ENCODE measurements around the gene KLHL28.

KLHL28 gene

GRCh38 chr14:44988694-44989093, 26.9 kb upstream of the KLHL28 start:
- no peak for TF ChIP-seq ZFX (IDR thresholded peaks at IDR 0.05; ENCODE audit: borderline replicate concordance)
- TF ChIP-seq, protein P1, sequence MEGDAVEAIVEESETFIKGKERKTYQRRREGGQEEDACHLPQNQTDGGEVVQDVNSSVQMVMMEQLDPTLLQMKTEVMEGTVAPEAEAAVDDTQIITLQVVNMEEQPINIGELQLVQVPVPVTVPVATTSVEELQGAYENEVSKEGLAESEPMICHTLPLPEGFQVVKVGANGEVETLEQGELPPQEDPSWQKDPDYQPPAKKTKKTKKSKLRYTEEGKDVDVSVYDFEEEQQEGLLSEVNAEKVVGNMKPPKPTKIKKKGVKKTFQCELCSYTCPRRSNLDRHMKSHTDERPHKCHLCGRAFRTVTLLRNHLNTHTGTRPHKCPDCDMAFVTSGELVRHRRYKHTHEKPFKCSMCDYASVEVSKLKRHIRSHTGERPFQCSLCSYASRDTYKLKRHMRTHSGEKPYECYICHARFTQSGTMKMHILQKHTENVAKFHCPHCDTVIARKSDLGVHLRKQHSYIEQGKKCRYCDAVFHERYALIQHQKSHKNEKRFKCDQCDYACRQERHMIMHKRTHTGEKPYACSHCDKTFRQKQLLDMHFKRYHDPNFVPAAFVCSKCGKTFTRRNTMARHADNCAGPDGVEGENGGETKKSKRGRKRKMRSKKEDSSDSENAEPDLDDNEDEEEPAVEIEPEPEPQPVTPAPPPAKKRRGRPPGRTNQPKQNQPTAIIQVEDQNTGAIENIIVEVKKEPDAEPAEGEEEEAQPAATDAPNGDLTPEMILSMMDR (IDR thresholded peaks at IDR 0.05): no peak
- no peak overlapping the region for H3K27ac ChIP-seq

- TF ChIP-seq, protein P1 (IDR thresholded peaks at IDR 0.05): no peak
- no peak for TF ChIP-seq ZFX (IDR thresholded peaks at IDR 0.05; ENCODE audit: borderline replicate concordance)
- no peak overlapping the region for H3K27ac ChIP-seq
These were observed 20.8 kb upstream of the KLHL28 start for GRCh38 chr14:44982594-44982993.

GRCh38 chr14:44981198-44981597, 19.5 kb upstream of the KLHL28 start:
- no peak overlapping the region for H3K27ac ChIP-seq
- TF ChIP-seq, protein P1 (IDR thresholded peaks at IDR 0.05): no peak
- TF ChIP-seq ZFX (IDR thresholded peaks at IDR 0.05; ENCODE audit: borderline replicate concordance): no peak

DNA sequence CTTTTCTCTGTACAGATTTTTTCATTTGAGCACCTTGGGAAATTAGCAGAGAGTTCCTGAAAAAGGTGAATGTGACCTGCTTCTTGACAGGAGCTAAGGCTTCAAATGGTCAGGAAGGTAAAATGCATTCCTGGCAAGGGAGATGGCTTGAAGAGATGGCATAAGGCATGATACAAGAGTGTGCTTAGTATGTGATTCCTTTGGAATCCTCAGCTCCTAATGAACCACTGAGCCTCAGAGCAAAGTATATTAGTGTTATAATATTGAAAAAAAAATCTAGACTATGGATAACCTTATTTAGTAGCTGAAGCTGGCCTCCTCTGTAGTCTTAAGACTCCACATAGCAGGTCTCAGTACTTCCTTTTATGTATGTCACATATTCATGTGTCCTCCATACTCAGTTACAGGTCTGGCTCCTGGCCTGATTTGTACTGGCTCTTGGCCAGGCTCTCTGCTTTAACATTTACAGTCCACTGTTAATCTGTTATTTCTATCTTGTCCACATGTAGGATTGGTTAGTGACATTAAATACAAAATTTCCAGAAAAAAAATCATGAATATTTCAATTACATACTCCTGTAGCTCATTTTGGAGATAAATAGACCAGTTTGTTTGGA, 18.1 kb upstream of the KLHL28 start:
- H3K27ac ChIP-seq: peak overlapping the region; percentile 26; the same call in 1 of the 2 replicates
- TF ChIP-seq, protein P1 (IDR thresholded peaks at IDR 0.05): no peak
- no peak for TF ChIP-seq ZFX (IDR thresholded peaks at IDR 0.05; ENCODE audit: borderline replicate concordance)

DNA sequence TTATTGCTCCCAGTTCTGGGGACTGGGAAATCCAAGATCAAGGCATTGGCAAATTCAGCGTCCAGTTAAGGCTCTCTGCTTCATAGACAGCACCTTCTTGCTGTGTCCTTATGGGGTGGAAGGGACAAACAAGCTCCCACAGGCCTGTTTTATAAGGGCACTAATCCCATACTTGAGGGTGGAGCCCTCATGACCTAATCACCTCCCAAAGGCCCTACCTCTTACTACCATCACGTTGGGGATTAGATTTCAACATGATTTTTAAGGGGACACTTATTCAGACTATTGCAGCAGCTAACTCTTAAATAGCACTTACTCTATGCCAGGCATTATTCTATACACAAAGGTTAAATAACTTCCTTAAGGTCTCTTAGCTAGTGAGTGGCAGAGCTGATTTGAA, 17.5 kb upstream of the KLHL28 start:
- H3K27ac ChIP-seq: peak overlapping the region; percentile 26; the same call in 1 of the 2 replicates
- TF ChIP-seq, protein P1 (IDR thresholded peaks at IDR 0.05): no peak
- no peak for TF ChIP-seq ZFX (IDR thresholded peaks at IDR 0.05; ENCODE audit: borderline replicate concordance)

GRCh38 chr14:44971459-44971858, 9.7 kb upstream of the KLHL28 start:
- no peak for TF ChIP-seq ZFX (IDR thresholded peaks at IDR 0.05; ENCODE audit: borderline replicate concordance)
- TF ChIP-seq, protein P1 (IDR thresholded peaks at IDR 0.05): no peak
- no peak overlapping the region for H3K27ac ChIP-seq

GRCh38 chr14:44970907-44971306, 9.2 kb upstream of the KLHL28 start:
- no peak overlapping the region for H3K27ac ChIP-seq
- TF ChIP-seq, protein P1 (IDR thresholded peaks at IDR 0.05): no peak
- TF ChIP-seq ZFX (IDR thresholded peaks at IDR 0.05; ENCODE audit: borderline replicate concordance): no peak
